ENCODE measurements around the gene PEDS1. TPM values are rescaled to one million over a fixed set of nuclear protein-coding genes. Genes with fewer than 3 reads are reported as not detected.

PEDS1 gene
- total RNA-seq, 1 donor from 2014 or later = 44.1 TPM

GRCh38 chr20:50169329-50169823, 15.9 kb upstream of the PEDS1 start:
- no peak for DNase-seq (ENCODE audit: low read depth)
- H3K27me3 Mint-ChIP-seq (ENCODE audit: low read depth, unreplicated experiment) = no peaks in the 10 kb centered on the region
- H3K4me3 Mint-ChIP-seq (ENCODE audit: unreplicated experiment) = no peak overlapping the region
- H3K36me3 ChIP-seq (ENCODE audit: insufficient read depth, low read length) = no peaks in the 10 kb centered on the region
- peaks cover 24% of the 10 kb centered on the region for H3K4me1 ChIP-seq (ENCODE audit: insufficient read depth, low read length)
- H3K9ac ChIP-seq (ENCODE audit: low read length) = no peak overlapping the region
- no peaks in the 10 kb centered on the region for H3K9me3 Mint-ChIP-seq (ENCODE audit: unreplicated experiment)
- no peaks in the 10 kb centered on the region for H3K79me2 ChIP-seq (ENCODE audit: insufficient read depth, low read length)
- H3K9me3 ChIP-seq (ENCODE audit: insufficient read depth, low read depth, low read length) = no peaks in the 10 kb centered on the region
- no peak overlapping the region for H3K4me2 ChIP-seq (ENCODE audit: low read length)
- peaks cover 14% of the 10 kb centered on the region for H3K4me1 Mint-ChIP-seq (ENCODE audit: low read depth, unreplicated experiment)
- no peak overlapping the region for H2AFZ ChIP-seq (ENCODE audit: low read depth, low read length)
- H3K36me3 Mint-ChIP-seq (ENCODE audit: low read depth, unreplicated experiment) = no peaks in the 10 kb centered on the region
- no peak overlapping the region for H3K27ac ChIP-seq (ENCODE audit: low read depth, low read length)
- FAIRE-seq = no peak
- no peaks in the 10 kb centered on the region for H4K20me1 ChIP-seq (ENCODE audit: insufficient read depth, low read length)
- no peak overlapping the region for H3K4me3 ChIP-seq (ENCODE audit: insufficient read depth, low read depth, low read length)
- H3K27ac Mint-ChIP-seq (ENCODE audit: unreplicated experiment) = no peak overlapping the region
- TF ChIP-seq CTCF (IDR thresholded peaks at IDR 0.05; ENCODE audit: insufficient read depth, low read depth, low read length) (peak; percentile 99), EZH2 (IDR thresholded peaks at IDR 0.05; ENCODE audit: insufficient read depth, low read length) (no peak)
- H3K27me3 ChIP-seq (ENCODE audit: insufficient read depth, low read length) = no peaks in the 10 kb centered on the region

DNA sequence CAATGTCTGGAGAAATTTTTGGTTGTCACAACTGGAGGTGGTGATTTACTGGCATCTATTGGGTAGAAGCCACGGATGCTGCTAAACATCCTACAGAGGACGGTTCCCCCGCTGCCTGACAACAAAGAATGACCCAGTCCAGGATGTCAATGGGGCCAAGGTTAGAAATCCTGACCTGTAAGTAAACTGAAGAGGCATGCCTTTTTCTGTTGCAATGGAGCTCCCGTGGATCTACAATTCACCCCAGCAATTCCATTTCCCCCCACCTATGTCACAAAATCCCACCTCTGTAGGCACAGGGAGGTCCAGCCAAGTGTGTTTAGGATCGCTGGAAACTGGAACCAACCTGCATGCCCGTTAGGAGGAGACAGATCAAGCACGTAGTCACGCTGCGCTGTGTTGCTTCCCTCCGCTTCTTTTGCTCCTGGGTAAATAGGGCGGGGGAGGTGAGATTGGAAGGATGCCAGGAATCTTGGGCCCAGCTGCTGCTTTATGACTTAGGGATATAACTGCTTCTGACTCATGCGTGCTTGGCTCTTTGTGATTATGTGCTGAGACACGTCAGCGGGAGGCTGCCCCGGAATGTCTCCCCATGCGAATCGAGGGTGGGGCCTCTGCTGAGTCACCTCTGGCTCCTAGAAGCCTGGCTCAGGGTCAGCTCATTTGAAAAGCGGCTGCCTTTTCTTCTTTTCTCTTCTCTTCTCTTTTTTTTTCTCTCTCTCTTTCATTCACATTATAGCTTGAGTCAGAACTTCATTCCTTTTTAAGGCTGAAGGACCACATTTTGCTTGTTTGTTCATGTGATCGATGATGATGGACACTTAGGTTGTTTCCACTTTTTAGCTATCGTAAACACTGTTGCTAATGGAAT, 12.4 kb upstream of the PEDS1 start:
- Histone ChIP-seq H3K9ac (ENCODE audit: low read length) (peak overlapping the region; percentile 92), H3K4me2 (ENCODE audit: low read length) (peak overlapping the region; percentile 88), H3K9me3 (ENCODE audit: insufficient read depth, low read depth, low read length) (no peaks in the 10 kb centered on the region), H3K27ac (ENCODE audit: low read depth, low read length) (peak overlapping the region; percentile 98), H3K27me3 (ENCODE audit: insufficient read depth, low read length) (no peaks in the 10 kb centered on the region), H3K36me3 (ENCODE audit: insufficient read depth, low read length) (no peaks in the 10 kb centered on the region), H3K4me1 (ENCODE audit: insufficient read depth, low read length) (peaks cover 21% of the 10 kb centered on the region), H3K4me3 (ENCODE audit: insufficient read depth, low read depth, low read length) (peak overlapping the region; percentile 59), H2AFZ (ENCODE audit: low read depth, low read length) (peak overlapping the region; percentile 76), H4K20me1 (ENCODE audit: insufficient read depth, low read length) (no peaks in the 10 kb centered on the region), H3K79me2 (ENCODE audit: insufficient read depth, low read length) (no peaks in the 10 kb centered on the region)
- peaks cover 24% of the 10 kb centered on the region for H3K4me1 Mint-ChIP-seq (ENCODE audit: low read depth, unreplicated experiment)
- FAIRE-seq (peak; percentile 43), DNase-seq (ENCODE audit: low read depth) (peak; percentile 100)
- peaks cover 1% of the 10 kb centered on the region for H3K36me3 Mint-ChIP-seq (ENCODE audit: low read depth, unreplicated experiment)
- peak overlapping the region; percentile 99 for H3K27ac Mint-ChIP-seq (ENCODE audit: unreplicated experiment)
- peak overlapping the region; percentile 82 for H3K4me3 Mint-ChIP-seq (ENCODE audit: unreplicated experiment)
- TF ChIP-seq CTCF (IDR thresholded peaks at IDR 0.05; ENCODE audit: insufficient read depth, low read depth, low read length) = no peak
- no peak for TF ChIP-seq EZH2 (IDR thresholded peaks at IDR 0.05; ENCODE audit: insufficient read depth, low read length)
- H3K27me3 Mint-ChIP-seq (ENCODE audit: low read depth, unreplicated experiment) = no peaks in the 10 kb centered on the region
- H3K9me3 Mint-ChIP-seq (ENCODE audit: unreplicated experiment) = no peaks in the 10 kb centered on the region
